IPS-15b (cell line): ENCODE measurements around the gene DIPK1B.

Source experiments
- H3K27me3 ChIP-seq: one replicate; pipeline ENCODE4 v1.6.1; 2013; ENCODE audit warnings: low read length; ENCODE audit not compliant: control insufficient read depth, insufficient read depth
- H3K36me3 ChIP-seq: one replicate; pipeline ENCODE4 v1.6.1; 2013; ENCODE audit warnings: low read length; ENCODE audit not compliant: control insufficient read depth, insufficient read depth
- H3K4me1 ChIP-seq: one replicate; pipeline ENCODE4 v1.6.1; 2013; ENCODE audit warnings: mild to moderate bottlenecking, low read length; ENCODE audit not compliant: control insufficient read depth, insufficient read depth
- H3K4me3 ChIP-seq: one replicate; pipeline ENCODE4 v1.5.1; 2013; ENCODE audit warnings: low read depth, low read length
- H3K9ac ChIP-seq: one replicate; pipeline ENCODE4 v1.6.1; 2013; ENCODE audit warnings: low read depth, mild to moderate bottlenecking, low read length
- H3K9me3 ChIP-seq: one replicate; pipeline ENCODE4 v1.6.1; 2013; ENCODE audit warnings: mild to moderate bottlenecking, low read length; ENCODE audit not compliant: control insufficient read depth, insufficient read depth

The DIPK1B gene

GRCh38 chr9:136740971-136741882 lies 28.9 kb downstream of the DIPK1B start:
- Histone ChIP-seq H3K9me3 (no peaks in the 10 kb centered on the region), H3K4me3 (no peak overlapping the region), H3K9ac (no peak overlapping the region), H3K4me1 (no peaks in the 10 kb centered on the region), H3K27me3 (no peaks in the 10 kb centered on the region), H3K36me3 (no peaks in the 10 kb centered on the region)

DNA sequence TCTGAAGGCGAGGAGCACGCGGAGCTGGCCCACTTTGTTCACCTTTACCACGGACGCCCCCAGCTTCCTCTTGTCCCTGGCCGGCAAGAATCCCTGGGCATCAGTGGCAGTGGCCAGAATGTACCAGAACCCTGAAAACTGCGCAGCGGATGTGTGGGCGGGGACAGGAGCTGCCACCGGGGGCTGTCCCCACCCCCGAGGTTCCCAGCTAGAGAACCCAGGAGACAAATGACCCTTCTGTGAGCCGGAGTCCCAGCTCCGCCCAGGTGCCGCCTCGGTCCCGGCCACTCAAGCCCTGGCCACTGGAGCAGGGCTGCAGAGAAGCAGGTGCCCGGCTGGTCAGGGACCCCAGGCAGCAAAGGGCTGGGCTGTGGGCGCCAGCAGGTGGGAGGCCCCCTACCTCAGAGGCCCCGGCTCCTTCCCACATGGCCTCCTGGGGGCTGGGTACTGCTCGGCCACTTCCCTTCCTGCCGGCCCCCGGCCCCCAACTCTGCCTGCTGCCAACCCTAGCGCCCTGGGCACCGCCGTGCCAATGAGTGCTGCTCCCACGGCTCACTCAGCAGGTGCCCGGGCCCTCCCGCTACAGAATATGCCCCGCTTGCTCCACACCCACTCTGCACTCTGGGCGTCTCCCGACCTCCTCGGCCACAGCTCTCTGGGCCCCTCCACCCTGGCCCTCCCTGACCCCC lies 29.7 kb downstream of the DIPK1B start:
- H3K9ac ChIP-seq: no peak overlapping the region
- H3K27me3 ChIP-seq: no peaks in the 10 kb centered on the region
- no peak overlapping the region for H3K4me3 ChIP-seq

GRCh38 chr9:136742591-136743391 lies 30.4 kb downstream of the DIPK1B start, which contains the start of gene LCN10:
TSS of gene LCN10 (minus strand) at chr9:136742940. CDS start at chr9:136742903, 37 bp downstream.
- Histone ChIP-seq H3K9me3 (no peaks in the 10 kb centered on the region), H3K36me3 (no peaks in the 10 kb centered on the region), H3K4me1 (no peaks in the 10 kb centered on the region), H3K27me3 (no peaks in the 10 kb centered on the region), H3K9ac (no peak within 1 kb of the TSS), H3K4me3 (no peak within 1 kb of the TSS)

More for the DNA sequence above, 29.7 kb downstream of the DIPK1B start:
- H3K36me3 ChIP-seq: no peaks in the 10 kb centered on the region
- no peaks in the 10 kb centered on the region for H3K4me1 ChIP-seq
- no peaks in the 10 kb centered on the region for H3K9me3 ChIP-seq

- Histone ChIP-seq H3K4me1 (no peaks in the 10 kb centered on the region), H3K9ac (no peak overlapping the region), H3K27me3 (no peaks in the 10 kb centered on the region)
These were observed 31.4 kb downstream of the DIPK1B start for GRCh38 chr9:136743639-136744211.

DNA sequence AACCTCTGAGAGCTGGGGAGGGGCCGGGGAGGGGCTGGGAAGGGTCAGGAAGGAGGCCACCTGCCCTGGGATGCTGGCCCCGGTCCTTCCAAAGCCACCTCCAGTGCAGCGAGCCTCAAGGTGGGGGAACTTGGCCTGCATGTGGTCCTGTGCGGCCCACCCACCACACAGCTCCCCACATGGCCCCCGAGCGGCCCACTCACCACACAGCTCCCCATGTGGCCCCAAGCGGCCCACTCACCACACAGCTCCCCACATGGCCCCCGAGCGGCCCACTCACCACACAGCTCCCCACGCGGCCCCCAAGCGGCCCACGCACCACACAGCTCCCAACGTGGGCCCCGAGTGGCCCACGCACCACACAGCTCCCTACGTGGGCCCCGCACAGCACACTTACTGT lies 32.4 kb downstream of the DIPK1B start:
- no peaks in the 10 kb centered on the region for H3K4me1 ChIP-seq
- H3K27me3 ChIP-seq: no peaks in the 10 kb centered on the region

More at GRCh38 chr9:136743639-136744211, 31.4 kb downstream of the DIPK1B start:
- no peaks in the 10 kb centered on the region for H3K9me3 ChIP-seq
- no peaks in the 10 kb centered on the region for H3K36me3 ChIP-seq
- no peak overlapping the region for H3K4me3 ChIP-seq

DNA sequence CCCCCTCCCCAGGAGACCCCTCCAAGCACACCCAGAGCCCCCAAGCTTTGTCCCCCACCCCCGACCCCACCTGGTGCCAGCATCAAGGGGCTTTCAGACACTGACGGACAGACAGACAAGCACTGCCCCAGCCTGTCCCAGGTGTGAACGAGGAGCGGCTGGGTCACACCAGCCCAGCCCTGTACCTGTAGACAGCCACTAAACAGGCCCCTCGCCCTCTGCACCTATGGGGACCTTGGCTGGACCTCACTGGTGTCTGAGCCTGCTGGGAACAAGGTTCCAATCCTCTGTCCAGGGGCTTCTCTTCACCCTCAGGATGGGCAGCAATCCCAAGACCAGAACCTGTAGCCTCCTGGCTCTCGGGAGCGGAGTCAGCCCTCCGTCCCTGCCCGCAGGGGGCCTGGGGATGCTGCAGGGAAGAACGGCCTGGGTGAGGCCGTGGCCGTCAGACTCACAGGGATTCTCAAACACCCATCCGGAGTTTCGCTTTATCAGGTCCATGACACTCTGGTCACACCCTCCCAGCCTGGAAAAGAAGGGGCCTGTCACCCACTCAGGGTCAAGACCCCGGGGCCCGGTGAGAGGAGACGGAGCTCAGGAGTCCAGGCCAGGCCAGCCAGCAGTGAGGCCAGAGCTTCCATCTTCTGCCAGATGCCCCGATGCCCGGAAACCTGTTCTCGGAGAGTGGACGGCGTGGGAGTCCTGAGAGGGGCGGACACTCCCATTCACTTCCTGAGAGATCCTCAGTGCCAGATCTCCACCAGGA lies 33.2 kb downstream of the DIPK1B start:
- Histone ChIP-seq H3K9me3 (no peaks in the 10 kb centered on the region), H3K27me3 (no peaks in the 10 kb centered on the region), H3K36me3 (no peaks in the 10 kb centered on the region), H3K4me3 (no peak overlapping the region), H3K9ac (no peak overlapping the region), H3K4me1 (no peaks in the 10 kb centered on the region)

More for the DNA sequence above, 32.4 kb downstream of the DIPK1B start:
- Histone ChIP-seq H3K36me3 (no peaks in the 10 kb centered on the region), H3K4me3 (no peak overlapping the region), H3K9ac (no peak overlapping the region), H3K9me3 (no peaks in the 10 kb centered on the region)

- Histone ChIP-seq H3K9ac (no peak overlapping the region), H3K4me3 (no peak overlapping the region), H3K9me3 (no peaks in the 10 kb centered on the region), H3K4me1 (no peaks in the 10 kb centered on the region), H3K36me3 (no peaks in the 10 kb centered on the region), H3K27me3 (no peaks in the 10 kb centered on the region)
These were observed 33.8 kb downstream of the DIPK1B start for GRCh38 chr9:136746155-136746490.

- Histone ChIP-seq H3K4me1 (no peaks in the 10 kb centered on the region), H3K27me3 (no peaks in the 10 kb centered on the region), H3K4me3 (no peak overlapping the region), H3K36me3 (no peaks in the 10 kb centered on the region), H3K9ac (no peak overlapping the region), H3K9me3 (no peaks in the 10 kb centered on the region)
These were observed 34.2 kb downstream of the DIPK1B start for GRCh38 chr9:136746621-136747020.

GRCh38 chr9:136747161-136748060 lies 35.0 kb downstream of the DIPK1B start:
- no peaks in the 10 kb centered on the region for H3K27me3 ChIP-seq
- H3K9ac ChIP-seq: no peak overlapping the region
- no peaks in the 10 kb centered on the region for H3K4me1 ChIP-seq

DNA sequence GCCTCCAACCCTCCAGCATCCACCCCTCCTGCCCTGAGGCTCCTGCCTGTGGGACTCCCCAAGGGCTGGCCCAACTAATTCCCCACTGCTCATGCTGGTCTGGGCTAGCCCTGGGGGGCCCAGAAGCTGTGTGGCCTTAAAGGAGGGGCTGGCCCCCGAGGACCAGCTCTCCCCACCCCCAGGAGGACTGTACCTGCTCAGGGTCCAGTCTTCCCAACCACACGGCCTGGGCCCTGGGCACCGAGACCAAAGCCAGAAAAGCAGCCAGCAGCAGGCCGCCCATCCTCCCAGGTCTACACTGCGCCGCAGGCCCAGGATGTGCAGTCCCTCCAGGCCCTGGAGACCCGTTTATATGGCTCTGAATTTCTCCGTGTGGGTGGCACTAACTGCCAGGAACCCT lies 35.8 kb downstream of the DIPK1B start, which contains the start of gene LCN6:
Gene LCN6, minus strand, starts transcription at position 325 of the 400 bp plus-strand sequence. Its CDS starts 42 bp downstream, at position 283.
- Histone ChIP-seq H3K9me3 (no peaks in the 10 kb centered on the region), H3K4me3 (no peak within 1 kb of the TSS), H3K9ac (no peak within 1 kb of the TSS), H3K36me3 (no peaks in the 10 kb centered on the region), H3K27me3 (no peaks in the 10 kb centered on the region), H3K4me1 (no peaks in the 10 kb centered on the region)

More at GRCh38 chr9:136747161-136748060, 35.0 kb downstream of the DIPK1B start:
- H3K4me3 ChIP-seq: no peak overlapping the region
- no peaks in the 10 kb centered on the region for H3K9me3 ChIP-seq
- no peaks in the 10 kb centered on the region for H3K36me3 ChIP-seq
